Neuronal stem cell (in vitro differentiated cells): ENCODE results near the gene PRKX.
"Not testable (repeated sequence)": the region's sequence is repeated elsewhere in the genome, so short reads cannot be mapped to it uniquely, and the experiment has no call there.

ENCODE experiments used
- DNase-seq: peaks from one replicate; pipeline ENCODE4 v3.0.0-alpha.2; 2013; ENCODE audit warnings: low spot score
- H2AFZ ChIP-seq: one replicate; pipeline ENCODE4 v1.6.1; 2013; ENCODE audit warnings: mild to moderate bottlenecking, low read length, inconsistent platforms
- H2AK5ac ChIP-seq: 2 replicates; pipeline ENCODE4 v1.6.1; 2013; ENCODE audit warnings: low read depth, mild to moderate bottlenecking, inconsistent platforms, low read length, moderate library complexity, mixed read lengths
- H2BK120ac ChIP-seq: 2 replicates; pipeline ENCODE4 v1.6.1; 2013; ENCODE audit warnings: low read depth, mild to moderate bottlenecking, inconsistent platforms, low read length, moderate library complexity, mixed read lengths
- H2BK12ac ChIP-seq: one replicate; pipeline ENCODE4 v1.6.1; 2013; ENCODE audit warnings: low read length, inconsistent platforms
- H2BK15ac ChIP-seq: 2 replicates; pipeline ENCODE4 v1.6.1; 2013; ENCODE audit warnings: mild to moderate bottlenecking, low read length, inconsistent platforms, mixed read lengths
- H2BK5ac ChIP-seq: one replicate; pipeline ENCODE4 v1.6.1; 2013; ENCODE audit warnings: inconsistent platforms, mild to moderate bottlenecking, low read length, moderate library complexity
- H3K14ac ChIP-seq: one replicate; pipeline ENCODE4 v1.6.1; 2013; ENCODE audit warnings: low read length, inconsistent platforms
- H3K18ac ChIP-seq: 2 replicates; pipeline ENCODE4 v1.6.1; 2013; ENCODE audit warnings: low read length, inconsistent platforms
- H3K23ac ChIP-seq: 2 replicates; pipeline ENCODE4 v1.6.1; 2013; ENCODE audit warnings: low read depth, mild to moderate bottlenecking, mixed read lengths, low read length, inconsistent platforms; ENCODE audit not compliant: poor library complexity
- H3K27ac ChIP-seq: replicated peaks from 3 replicates; pipeline ENCODE4 v1.5.1; 2013; ENCODE audit warnings: low read length, inconsistent platforms
- H3K27me3 ChIP-seq, 3 experiments: 2 replicates each; pipeline ENCODE4 v1.6.1; 2013; ENCODE audit warnings: low read length in 3 of 3, mild to moderate bottlenecking in 2 of 3, inconsistent platforms in 1 of 3, low read depth in 1 of 3, mixed read lengths in 1 of 3, moderate library complexity in 1 of 3; ENCODE audit not compliant: control insufficient read depth in 3 of 3, insufficient read depth in 3 of 3
- H3K36me3 ChIP-seq, 2 donors: replicated peaks in 1 of 2; 2 replicates each; pipeline ENCODE4 v1.6.1; 2013; ENCODE audit warnings: low read length in 2 of 2; ENCODE audit not compliant: control insufficient read depth in 2 of 2, insufficient read depth in 2 of 2
- H3K4ac ChIP-seq: 2 replicates; pipeline ENCODE4 v1.6.1; 2013; ENCODE audit warnings: inconsistent platforms, mild to moderate bottlenecking, low read length, moderate library complexity
- H3K4me1 ChIP-seq, 2 donors: 1 replicate in 1 of 2; 2 replicates in 1 of 2; pipeline ENCODE4 v1.6.1; 2013; ENCODE audit warnings: low read length in 2 of 2, low read depth in 1 of 2; ENCODE audit not compliant: control insufficient read depth in 2 of 2, insufficient read depth in 1 of 2
- H3K4me2 ChIP-seq: one replicate; pipeline ENCODE4 v1.6.1; 2013; ENCODE audit warnings: mild to moderate bottlenecking, low read length, inconsistent platforms; ENCODE audit not compliant: insufficient read depth, poor library complexity, severe bottlenecking
- H3K4me3 ChIP-seq, 2 donors: 2 replicates each; pipeline ENCODE4 v1.5.1; 2013; ENCODE audit warnings: low read length in 2 of 2, mild to moderate bottlenecking in 2 of 2, inconsistent platforms in 1 of 2, moderate library complexity in 1 of 2
- H3K79me1 ChIP-seq: one replicate; pipeline ENCODE4 v1.6.1; 2013; ENCODE audit warnings: low read depth, mild to moderate bottlenecking, inconsistent platforms, low read length, moderate library complexity
- H3K9ac ChIP-seq: one replicate; pipeline ENCODE4 v1.6.1; 2013; ENCODE audit warnings: mild to moderate bottlenecking, low read depth, low read length, inconsistent platforms; ENCODE audit not compliant: poor library complexity
- H3K9me3 ChIP-seq, 2 donors: replicated peaks in 1 of 2; 2 replicates each; pipeline versions ENCODE3 to v1.6.1; 2013; ENCODE audit warnings: low read length in 2 of 2, mild to moderate bottlenecking in 2 of 2, inconsistent platforms in 1 of 2, low read depth in 1 of 2, mixed read lengths in 1 of 2, moderate library complexity in 1 of 2; ENCODE audit not compliant: control insufficient read depth in 2 of 2, insufficient read depth in 1 of 2
- H4K8ac ChIP-seq: one replicate; pipeline ENCODE4 v1.6.1; 2013; ENCODE audit warnings: low read depth, mild to moderate bottlenecking, inconsistent platforms, low read length, moderate library complexity
- H4K91ac ChIP-seq: one replicate; pipeline ENCODE4 v1.6.1; 2013; ENCODE audit warnings: low read length, low read depth, mild to moderate bottlenecking, inconsistent platforms; ENCODE audit not compliant: poor library complexity
- WGBS, 2 donors: extraction: QIAGEN DNeasy Blood & Tissue Kit; methylation state at CpG; one replicate each; pipeline ENCODE4 v1.1.7; 2013; ENCODE audit warnings: missing lambda C conversion rate in 2 of 2, mixed read lengths in 1 of 2; ENCODE audit not compliant: insufficient read length in 2 of 2, insufficient replicate concordance in 1 of 2; ENCODE audit errors: extremely low coverage in 2 of 2; 5-methylcytosine and 5-hydroxymethylcytosine counted together

PRKX gene

DNA sequence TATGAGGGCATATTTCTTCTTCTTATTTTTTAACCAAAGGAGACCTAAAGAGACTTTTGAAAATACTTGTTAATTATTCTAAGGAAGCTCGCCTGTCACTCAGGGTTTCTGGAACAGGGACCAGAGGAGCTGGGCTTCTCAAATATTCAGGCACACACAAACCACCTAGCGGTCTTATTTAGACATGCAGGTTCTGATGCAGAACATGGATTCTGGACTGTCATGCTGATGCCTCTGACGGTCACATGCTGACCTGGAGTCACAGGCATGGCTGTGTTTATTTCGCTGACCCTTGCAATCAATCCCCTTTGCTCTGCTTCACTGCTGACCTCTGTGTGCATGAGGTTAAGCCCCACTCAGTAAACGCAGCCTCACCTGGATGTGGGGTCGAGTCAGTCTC lies 101.7 kb downstream of the PRKX start:
- H3K4me2 ChIP-seq, H3K9ac ChIP-seq: not testable (repeated sequence)

DNA sequence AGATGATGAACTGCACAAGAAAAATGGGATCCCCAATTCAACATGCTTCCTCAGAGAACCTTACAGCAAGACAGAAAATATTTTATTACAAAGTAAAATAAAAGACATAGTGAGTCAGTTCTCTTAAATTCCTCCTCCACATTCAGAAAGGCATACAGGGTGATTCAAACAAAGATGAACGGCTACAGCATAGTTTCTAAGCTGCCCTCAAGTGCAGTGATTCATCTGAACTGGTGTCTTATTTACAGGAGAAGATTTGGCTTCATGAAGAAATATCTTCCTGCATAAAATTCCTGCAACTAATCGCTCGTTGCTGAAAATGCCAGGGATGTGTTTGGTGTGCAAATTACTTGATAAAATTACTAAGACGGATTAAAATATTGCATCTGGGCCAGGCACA lies 103.6 kb downstream of the PRKX start:
- no peak for DNase-seq
- Histone ChIP-seq H2AFZ (no peak overlapping the region), H3K23ac (no peak overlapping the region), H3K9ac (no peak overlapping the region), H2AK5ac (no peak overlapping the region), H2BK12ac (no peak overlapping the region), H3K9me3 (no peaks in the 10 kb centered on the region), H4K8ac (no peak overlapping the region), H3K27ac (no peak overlapping the region), H3K18ac (no peak overlapping the region), H3K79me1 (no peaks in the 10 kb centered on the region), H3K36me3 (peaks cover 0 to 16% of the 10 kb centered on the region in 2 donors), H3K4me3 (no peak overlapping the region), H2BK15ac (no peak overlapping the region), H3K4me1 (no peaks in the 10 kb centered on the region), H4K91ac (no peak overlapping the region), H3K4ac (no peak overlapping the region), H2BK5ac (no peak overlapping the region), H2BK120ac (no peak overlapping the region), H3K27me3 (no peaks in the 10 kb centered on the region), H3K4me2 (no peak overlapping the region), H3K14ac (no peak overlapping the region)
- WGBS, 2 donors, result no CpG with 5 or more reads among the region's 4 CpGs

More for the DNA sequence above, 101.7 kb downstream of the PRKX start:
- H4K91ac ChIP-seq, H2BK15ac ChIP-seq, H3K79me1 ChIP-seq, H2BK120ac ChIP-seq, H3K4me1 ChIP-seq, H2AFZ ChIP-seq, H2BK5ac ChIP-seq, H2AK5ac ChIP-seq, H3K27ac ChIP-seq, H3K9me3 ChIP-seq, H4K8ac ChIP-seq, H3K4ac ChIP-seq, DNase-seq, H3K4me3 ChIP-seq, H3K27me3 ChIP-seq, H2BK12ac ChIP-seq, H3K23ac ChIP-seq, H3K18ac ChIP-seq, H3K14ac ChIP-seq: not testable (repeated sequence)
- WGBS, 2 donors, result no CpG with 5 or more reads among the region's 6 CpGs
- peaks cover 0 to 25% of the 10 kb centered on the region in 2 donors for H3K36me3 ChIP-seq

- H3K4me1 ChIP-seq, result no peaks in the 10 kb centered on the region
- H3K9ac ChIP-seq, result no peak overlapping the region
- H2BK12ac ChIP-seq, result no peak overlapping the region
- H3K9me3 ChIP-seq, result no peaks in the 10 kb centered on the region
- H4K8ac ChIP-seq, result no peak overlapping the region
- no peak overlapping the region for H3K14ac ChIP-seq
- no peak overlapping the region for H3K23ac ChIP-seq
- H3K27ac ChIP-seq, result no peak overlapping the region
- no peak overlapping the region for H4K91ac ChIP-seq
- H3K18ac ChIP-seq, result no peak overlapping the region
- no peaks in the 10 kb centered on the region for H3K79me1 ChIP-seq
- no peaks in the 10 kb centered on the region for H3K36me3 ChIP-seq
- no peak overlapping the region for H2BK5ac ChIP-seq
- H2AK5ac ChIP-seq, result no peak overlapping the region
- no CpG with 5 or more reads among the region's 10 CpGs for WGBS, 2 donors
- no peak overlapping the region for H3K4me2 ChIP-seq
- H3K27me3 ChIP-seq, result no peaks in the 10 kb centered on the region
- H3K4me3 ChIP-seq, result no peak overlapping the region
- no peak overlapping the region for H2BK120ac ChIP-seq
- no peak overlapping the region for H3K4ac ChIP-seq
- H2BK15ac ChIP-seq, result no peak overlapping the region
- no peak overlapping the region for H2AFZ ChIP-seq
- no peak for DNase-seq
Measured at GRCh38 chrX:3603026-3603661, 110.3 kb downstream of the PRKX start.

GRCh38 chrX:3599802-3600430 lies 113.5 kb downstream of the PRKX start:
- Histone ChIP-seq H2BK15ac (no peak overlapping the region), H3K4ac (no peak overlapping the region), H3K9ac (no peak overlapping the region), H3K27ac (no peak overlapping the region), H3K23ac (no peak overlapping the region), H3K4me2 (no peak overlapping the region), H3K79me1 (no peaks in the 10 kb centered on the region), H3K27me3 (no peaks in the 10 kb centered on the region), H3K18ac (no peak overlapping the region), H3K36me3 (no peaks in the 10 kb centered on the region), H3K9me3 (no peaks in the 10 kb centered on the region), H3K4me1 (no peaks in the 10 kb centered on the region), H3K4me3 (no peak overlapping the region), H2BK5ac (no peak overlapping the region), H4K8ac (no peak overlapping the region), H3K14ac (no peak overlapping the region), H4K91ac (no peak overlapping the region), H2BK12ac (no peak overlapping the region), H2AFZ (no peak overlapping the region), H2AK5ac (no peak overlapping the region), H2BK120ac (no peak overlapping the region)
- DNase-seq, result no peak
- WGBS, 2 donors, result no CpG with 5 or more reads among the region's 7 CpGs
